OCI-M2 (cell line): ENCODE measurements around the gene GDF11.

ENCODE experiments used
- DNase-seq: peaks from one replicate; lab custom pipeline; 2025; ENCODE audit not compliant: unreplicated experiment; lab: John Stamatoyannopoulos, UW

Gene GDF11

DNA sequence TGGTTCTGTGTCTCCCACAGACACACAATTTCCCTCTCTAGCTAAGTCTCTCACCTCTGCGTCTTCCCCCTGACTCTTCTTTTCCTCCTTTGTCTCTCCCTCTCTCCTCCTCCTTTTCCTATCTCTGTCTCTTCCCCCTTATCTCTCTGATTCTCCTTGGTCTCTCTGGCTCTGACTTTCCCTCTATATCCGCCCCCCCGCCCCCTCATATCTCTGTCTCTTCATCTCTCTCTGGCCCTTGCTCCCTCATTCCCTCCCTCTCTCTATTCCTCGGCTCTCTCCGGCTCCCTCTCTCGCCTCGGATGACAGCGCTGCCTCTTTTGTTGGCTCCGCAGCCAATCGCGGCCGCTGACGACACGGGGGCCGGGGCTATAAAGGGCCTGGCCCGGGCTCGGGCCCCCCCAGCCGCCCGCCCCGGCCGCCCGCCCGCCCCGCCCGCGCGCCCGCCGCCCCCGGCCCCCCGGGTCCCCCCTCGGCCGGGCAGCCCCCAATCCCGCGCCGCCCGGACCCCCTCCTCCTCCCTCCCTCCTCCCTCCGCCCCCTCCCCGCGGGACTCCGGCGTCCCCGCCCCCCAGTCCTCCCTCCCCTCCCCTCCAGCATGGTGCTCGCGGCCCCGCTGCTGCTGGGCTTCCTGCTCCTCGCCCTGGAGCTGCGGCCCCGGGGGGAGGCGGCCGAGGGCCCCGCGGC, at the start of gene GDF11:
GDF11 (plus strand) TSS at position 404 of the 687 bp plus-strand sequence; CDS start at position 599, 195 bp downstream.
- DNase-seq = no peak

DNA sequence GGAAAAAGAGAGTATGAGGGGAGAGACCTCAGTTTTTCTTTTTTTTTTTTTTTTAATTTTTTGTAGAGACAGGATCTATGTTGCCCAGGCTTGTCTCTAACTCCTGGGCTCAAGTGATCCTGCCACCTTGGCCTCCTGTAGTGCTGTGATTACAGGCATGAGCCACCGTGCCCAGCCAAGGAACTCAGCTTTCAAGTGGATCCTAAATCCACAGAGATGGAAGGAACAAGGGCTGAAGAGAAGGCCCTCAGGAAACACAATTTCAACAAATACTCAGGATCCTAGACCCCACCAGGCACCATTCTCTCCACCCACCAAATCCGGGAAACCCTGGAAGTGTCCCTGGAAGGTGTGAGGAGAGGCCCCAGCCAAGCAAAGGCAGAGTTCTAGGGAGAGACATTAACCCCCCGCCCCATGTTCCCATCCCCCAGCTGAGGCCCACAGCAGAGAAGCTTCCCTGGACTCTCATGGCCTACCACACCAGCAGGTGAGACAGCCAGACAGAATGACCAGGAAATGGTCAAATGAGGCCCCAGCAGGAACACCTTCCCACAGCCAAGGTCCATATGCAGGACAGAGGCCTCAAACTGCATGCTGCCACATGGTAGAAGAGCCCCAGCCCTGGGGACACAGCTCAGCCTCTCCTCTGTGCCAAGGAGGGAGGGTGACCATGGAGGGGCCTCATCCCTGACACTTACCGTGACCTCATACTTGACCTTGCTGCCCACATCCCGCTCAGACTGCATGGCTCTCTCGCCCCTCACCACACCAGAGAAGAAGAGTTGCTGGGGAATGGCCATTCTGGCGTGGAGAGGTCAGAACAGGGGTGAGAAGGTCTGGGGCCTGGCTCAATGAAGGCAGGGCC, 49.4 kb upstream of the GDF11 start:
- DNase-seq = no peak

DNA sequence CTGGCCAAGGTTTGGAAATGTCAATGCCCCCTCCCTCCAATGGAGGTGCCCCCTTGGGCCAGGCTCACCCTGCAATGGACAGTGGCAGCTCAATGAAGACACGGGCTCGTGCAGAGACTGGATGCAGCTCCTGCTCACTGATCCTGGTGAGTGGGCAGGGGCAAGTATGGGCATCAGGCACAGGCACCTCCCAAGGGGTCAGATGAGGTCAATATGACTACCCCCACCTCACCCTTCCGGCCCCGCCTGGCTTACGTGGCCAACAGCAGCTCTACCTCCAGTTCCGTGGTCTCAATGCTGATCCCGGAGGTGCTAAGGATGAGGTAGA, 48.8 kb upstream of the GDF11 start:
- DNase-seq = no peak

DNA sequence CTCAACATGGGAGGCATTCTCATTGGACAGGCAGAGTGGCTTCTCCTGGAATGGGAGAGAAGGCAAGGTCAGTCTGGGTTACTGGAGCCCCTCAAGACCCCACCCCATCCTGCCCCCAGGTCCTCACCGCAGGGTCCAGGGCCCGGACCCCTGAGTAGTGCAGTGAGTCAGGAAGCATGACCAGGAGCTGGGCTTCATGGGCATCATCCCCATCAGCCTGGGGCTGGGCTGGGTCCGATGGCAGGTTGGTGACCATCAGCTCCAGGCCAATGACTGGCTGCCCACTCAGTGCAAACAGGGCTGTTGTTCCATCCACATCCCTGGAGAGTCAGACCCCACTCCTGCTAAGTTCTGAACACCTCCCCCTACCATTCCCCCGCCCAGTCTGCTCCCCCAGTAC, 48.3 kb upstream of the GDF11 start:
- DNase-seq = no peak

DNA sequence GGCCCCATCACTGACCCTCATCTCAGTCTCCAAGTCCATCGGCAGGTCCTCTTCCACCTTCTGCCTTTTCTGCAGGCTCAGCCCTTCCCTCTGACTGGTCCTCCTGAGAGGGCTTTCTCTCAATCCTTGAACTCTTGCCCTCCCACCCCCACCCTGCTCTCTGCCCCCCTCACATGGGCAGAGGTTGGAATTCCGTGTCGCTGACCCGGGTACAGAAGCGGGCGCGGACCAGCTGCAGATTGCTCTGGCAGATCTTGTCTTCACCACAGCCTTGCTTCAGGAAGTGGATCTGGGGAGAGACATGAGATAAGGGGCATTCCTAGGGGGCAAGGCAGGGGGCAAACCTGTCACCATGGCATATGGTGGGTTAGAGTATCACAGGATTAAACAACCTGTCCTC, 47.6 kb upstream of the GDF11 start:
- no peak for DNase-seq

DNA sequence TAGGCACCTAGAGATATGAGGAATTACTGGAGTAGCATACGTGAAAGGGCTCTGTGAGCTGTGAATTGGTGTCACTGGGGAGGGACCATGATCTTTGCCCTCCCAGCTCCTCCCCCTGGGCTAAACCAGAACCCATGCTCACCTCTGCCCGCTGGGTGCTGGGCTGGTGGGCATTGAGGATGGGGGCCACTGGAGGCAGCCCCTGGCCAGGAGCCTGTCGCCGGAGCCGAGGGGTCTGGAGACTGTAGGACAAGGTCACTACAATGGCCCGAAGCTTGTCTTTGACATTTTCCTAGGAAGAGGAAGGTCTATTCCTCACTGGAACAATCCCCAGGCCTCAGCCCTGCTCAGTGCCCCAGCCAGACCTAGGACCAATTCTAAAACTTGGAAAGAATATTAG, 46.8 kb upstream of the GDF11 start:
- no peak for DNase-seq

DNA sequence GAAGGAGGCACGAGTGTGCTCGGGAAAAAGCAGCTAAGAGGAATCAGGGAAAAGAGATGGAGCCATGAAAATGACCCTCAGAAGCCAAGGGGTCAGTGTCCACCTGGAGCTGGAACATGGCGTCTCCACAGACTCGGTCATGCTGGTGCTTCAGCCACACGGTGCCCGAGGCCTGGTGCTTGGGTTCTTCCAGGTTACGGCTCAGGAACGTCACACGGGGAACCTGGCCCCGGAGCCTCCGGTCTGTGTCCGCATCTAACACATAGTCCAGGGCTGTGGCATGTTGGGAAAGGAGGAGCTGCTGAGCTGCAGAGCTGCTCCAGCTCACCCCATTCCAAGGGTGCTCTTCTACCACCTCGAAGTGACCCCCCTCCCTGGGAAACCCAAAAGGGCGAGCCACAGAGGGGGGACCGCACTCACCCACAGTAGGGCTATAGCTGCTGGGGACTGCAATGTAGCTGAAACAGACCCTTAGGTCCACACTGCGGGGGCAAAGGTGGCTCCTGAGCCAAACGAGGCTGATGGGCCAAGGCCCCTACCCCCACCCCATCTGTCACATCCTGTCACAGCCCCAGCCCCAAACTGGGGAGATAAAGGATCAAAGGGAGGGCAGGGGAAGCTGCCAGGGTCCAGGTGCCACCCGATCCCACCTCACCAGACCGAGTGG, 46.0 kb upstream of the GDF11 start:
- no peak for DNase-seq

DNA sequence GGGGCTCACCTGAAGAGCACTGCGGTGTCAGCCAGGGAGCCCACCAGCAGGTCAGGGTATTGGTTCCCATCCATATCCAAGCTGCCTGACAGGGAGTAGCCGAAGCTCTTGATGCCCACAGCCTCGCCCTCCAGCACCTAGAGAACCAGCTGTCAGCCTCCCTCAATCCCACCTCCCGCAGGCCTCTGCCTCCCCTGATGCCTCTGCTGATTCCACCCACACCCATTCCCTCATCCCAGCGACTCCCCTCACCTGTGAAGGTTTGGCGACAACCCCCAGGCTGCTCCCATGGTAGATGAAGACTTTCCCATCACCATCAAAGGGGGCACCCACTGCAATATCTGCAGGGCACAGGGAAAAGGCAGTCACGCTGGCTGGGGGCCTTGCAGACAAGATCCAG, 45.2 kb upstream of the GDF11 start:
- no peak for DNase-seq

DNA sequence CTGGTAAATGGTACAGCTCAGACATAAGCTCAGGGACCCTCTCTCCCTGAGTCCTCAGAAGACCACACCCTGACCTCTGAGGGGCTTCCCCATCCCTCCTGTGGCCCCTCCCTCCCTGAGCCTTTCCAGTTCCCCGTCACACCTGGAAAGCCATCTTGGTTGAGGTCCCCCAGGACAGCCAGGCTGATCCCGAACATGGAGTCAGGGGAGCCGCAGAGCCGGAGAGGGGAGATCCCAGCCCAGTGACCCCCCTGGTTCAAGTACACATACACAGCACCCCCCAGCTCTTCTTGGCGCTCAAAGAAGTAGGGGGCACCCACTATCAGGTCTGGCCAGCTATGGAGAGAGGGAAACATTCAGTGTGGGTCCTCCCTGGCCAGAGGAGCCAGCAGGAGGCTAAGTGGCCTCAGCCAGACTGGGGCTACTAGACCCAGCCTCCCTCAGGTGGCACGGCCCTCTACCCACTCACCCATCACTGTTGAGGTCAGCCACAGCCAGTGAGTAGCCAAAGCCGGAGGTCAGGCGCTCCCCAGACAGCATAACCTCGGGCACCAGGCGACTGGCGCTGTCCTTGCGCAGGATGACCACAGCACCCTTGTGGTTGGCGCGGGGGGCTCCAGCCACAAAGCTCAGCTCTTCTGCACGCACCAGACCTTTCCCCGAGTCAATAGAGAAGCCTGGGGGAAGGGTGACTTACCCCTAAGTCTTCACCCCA, 44.5 kb upstream of the GDF11 start:
- no peak for DNase-seq

DNA sequence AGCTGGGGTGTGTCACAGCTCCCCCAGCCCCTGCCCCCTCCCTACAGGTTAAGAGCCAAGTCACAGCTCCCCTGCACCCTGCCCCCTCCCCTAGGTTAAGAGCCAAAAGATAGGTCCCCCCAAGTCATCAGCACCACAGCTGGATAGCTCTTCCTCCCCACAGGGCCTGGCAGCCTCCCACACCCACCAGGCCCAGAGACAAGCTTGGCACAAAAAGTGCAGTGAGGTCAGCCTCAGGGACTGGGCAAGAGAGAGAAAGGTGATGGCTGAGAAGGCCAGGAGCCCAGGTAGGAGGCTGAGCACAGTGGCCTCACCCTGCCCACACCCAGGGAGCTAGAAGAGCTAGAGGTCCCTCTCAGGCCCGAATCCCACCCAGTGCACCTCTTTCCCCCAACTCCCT, 44.0 kb upstream of the GDF11 start:
- DNase-seq = no peak

DNA sequence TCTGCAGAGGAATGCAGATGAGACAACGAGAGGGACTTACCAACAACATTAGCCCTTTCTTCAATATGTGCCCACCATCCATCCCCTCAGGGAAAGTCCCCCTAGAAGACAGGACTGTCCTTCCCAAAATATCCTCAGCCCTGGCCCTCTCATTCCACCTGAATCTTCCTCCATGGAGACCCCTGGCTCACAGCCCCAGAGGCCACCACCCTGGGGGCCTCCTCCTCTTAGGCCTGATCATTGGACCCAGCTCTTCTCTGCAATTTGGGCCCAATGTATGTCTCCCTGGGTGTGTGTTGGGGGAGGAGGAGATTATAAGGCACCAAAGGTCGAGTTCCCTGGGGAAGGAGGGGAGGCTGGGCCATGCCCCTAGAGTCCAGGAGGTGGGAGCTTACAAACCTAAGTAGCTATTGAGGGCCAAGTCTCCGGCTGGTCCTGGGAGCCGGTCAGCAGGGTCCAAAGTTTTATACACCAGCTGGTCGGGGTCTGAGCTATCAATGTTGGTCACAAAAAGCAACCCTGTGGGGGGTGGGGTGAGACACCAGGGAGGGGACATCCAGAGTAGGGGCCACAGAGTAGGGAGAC, 43.4 kb upstream of the GDF11 start:
- DNase-seq = no peak

DNA sequence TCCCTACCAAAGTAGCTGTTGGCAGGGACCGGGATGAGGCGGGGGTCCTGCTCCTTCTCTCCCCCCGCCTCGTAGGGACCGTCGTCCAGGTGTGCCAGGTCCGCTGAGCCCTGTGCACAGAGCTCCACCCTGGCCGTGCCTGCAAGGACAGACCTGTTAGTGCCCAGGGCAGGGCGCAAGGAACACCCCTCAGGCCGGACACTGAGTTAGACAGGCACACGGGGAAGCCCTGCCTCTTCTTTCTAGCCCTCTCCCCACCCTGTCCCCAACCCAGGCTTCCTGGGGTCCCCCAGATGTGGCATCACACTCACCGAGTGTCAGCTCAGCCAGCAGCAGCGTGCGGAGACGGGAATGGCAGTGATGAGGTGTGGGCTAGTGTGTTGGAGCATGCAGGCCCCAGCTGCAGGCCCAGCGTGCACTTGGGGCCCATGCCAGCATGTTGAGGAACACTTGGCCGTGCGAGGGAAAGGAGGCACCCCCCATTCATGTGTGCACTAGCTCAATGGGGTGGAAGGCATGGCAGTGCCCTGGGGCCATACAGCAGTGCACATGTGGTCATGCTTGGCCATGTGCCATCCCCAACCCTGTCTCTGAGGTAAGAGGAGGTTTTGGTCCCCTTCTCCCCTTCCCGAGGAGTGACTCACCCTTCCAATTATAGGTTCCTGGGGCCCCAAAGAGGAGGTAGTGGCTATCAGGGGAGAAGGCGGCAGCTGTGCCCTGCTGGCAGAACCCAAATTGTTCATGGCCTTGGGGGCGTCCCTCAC, 42.5 kb upstream of the GDF11 start:
- DNase-seq = no peak

DNA sequence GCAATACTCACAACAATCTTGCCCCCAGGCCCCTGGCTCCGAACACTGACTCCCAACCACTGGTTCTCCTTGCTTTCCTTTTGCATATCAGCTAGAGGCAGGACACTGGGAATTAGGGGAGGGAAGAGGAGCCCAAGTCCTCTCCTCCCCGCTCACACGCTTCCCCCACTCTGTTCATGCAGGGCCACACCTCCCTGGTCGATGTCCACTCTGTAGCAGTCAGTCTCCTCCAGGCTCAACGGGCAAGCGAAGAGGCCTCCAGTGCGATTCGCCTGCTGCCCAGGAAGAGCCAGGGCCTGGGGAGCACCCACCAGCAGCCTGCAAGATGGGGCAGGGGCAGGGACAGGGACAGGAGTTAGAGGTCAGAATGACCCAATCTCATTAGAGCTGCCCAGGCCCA, 40.1 kb upstream of the GDF11 start:
- DNase-seq = no peak

DNA sequence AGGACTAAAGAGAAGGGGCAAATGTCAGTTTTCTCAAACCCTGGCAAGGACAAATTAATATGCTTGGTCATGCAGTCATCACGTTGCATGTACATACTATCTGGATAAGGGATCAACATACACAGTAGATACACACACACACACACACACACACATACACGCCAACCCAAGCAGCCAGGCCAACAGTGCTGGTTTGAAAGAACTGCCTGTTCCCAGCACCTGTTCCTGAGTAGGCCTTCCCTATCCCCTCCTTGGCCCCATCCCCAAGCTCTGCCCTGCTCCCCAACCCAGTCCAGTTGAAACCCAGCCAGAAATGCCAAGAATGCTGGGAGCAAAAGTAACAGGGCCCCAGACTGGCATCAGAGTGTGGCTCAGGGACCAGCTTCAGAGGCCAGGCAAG, 39.6 kb upstream of the GDF11 start:
- DNase-seq = no peak

DNA sequence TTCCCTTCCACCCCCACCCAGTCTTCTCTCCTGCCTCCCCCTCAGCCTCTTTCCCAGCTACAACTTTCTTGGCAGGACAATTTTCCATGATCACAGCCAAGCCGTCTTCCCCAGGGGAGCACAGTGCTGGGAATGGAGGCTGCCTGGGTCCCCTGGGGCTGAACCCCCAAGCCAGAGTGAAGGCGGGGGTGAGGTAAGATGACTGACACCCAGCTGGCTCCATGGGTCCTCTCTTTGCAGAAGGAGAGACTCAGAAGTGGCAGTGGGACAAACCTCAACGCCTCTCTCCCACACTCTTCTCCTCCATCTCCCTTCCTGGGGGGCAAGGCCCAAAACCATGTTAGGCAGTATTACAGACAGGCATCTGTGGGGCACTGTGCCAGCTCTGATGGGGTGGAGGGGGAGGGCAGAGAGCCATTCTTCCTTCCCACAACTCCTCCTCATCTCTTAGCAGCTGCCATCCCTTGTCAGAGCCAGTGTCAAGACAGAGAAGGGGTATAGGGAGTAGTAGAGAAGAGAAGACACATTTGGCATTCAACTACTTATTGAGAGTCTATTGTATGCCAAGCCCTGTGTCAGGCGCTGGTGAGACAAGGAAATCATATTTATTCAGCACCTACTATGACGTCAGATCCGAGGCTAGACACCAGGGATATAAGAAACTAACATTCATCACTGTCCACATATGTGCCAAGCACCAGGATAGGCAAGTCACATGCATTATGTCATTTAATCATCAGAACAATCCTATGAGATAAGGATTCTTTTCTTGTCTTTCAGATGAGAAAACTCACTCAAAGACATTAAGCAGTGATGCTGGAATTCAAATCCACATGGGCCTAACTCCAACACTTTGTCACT, 38.8 kb upstream of the GDF11 start:
- no peak for DNase-seq

DNA sequence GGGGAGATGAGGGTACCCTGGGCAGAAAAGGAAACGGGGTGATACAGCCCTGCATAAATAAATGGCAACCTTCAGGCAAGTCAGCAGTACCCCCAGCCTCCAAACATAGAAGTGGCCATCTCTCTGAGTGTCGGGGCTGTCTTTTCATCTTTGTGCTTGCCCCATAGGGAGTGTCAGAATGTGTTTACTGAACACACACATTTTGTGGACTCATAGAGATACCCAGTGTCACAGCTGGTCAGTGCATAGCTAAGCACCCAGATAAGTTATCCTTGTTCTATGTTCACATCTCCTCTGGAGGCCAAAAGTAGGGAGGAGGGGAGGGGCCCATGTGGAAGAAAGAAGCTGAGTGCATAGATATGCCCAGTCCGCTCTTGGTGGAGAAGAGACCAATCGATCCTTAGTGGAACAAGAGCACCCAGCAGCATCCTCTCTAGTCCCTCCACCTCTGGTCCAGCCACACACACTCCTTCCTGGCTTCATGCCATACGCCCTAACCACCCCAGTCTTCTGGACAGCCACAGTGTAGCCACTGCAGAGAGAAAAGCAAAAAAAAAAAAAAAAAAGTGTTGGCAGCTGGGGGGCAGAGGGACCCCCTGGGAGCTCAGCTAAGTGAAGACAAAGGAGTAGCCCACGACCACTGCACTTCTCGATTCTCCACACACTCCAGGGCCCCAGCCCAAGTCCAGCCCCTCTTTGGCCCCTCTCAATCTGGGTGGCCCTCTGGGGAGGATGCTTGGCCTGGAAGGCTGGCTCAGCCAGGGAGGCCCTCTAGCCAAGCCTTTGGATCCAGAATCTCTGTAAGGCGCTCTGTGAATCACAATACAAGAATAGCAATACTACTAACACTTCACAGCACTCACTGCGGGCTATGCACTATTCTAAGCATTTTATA, 37.9 kb upstream of the GDF11 start:
- DNase-seq = no peak

DNA sequence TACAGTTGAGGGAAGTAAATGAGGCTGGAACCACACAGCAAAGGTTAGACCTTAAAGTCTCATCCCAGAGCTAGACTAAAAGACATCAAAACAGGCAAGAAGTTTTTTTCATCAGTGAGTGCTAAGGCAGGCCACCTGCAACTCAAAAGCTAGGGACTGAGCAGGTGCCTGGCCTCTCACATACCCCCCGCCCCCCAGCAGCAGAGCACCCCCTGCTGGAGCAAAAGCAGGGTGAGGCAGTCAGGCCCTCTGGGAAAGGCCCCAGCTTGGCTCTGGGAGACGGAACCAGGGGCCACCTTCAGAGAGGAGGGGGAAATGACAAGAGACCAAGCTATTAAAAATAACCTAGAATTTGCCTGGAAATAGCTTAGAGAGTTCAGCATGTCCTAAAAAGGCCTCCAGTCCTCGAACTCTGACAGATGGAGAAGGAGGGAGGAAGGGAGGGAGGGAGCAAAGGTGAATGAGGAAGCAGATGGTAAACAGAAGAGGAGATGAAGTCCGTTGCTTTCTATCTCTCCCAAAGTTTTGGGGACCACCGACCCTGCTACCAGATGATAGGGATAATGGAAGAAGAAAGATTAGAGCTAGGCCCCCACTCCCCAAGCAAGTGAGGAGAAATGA, 37.0 kb upstream of the GDF11 start:
- DNase-seq = no peak
